Testis (tissue), 3 donors: ENCODE results near the gene ITIH1. TPM values are rescaled to one million over a fixed set of nuclear protein-coding genes. Genes with fewer than 3 reads are reported as not detected.

Experiments
- DNase-seq: peaks from one replicate; pipeline ENCODE4 v3.0.0-alpha.2; 2019
- H3K27ac ChIP-seq, 2 donors: fragments of 200-600 bp; sonication (generic); one replicate each; pipeline ENCODE4 v1.5.1; 2019
- H3K27me3 ChIP-seq: fragments of 200-600 bp; sonication (generic); one replicate; pipeline ENCODE4 v1.5.1; 2019
- H3K36me3 ChIP-seq: fragments of 200-600 bp; sonication (generic); one replicate; pipeline ENCODE4 v1.5.1; 2017; ENCODE audit warnings: low read depth; ENCODE audit errors: missing control alignments
- H3K4me1 ChIP-seq: fragments of 200-600 bp; sonication (generic); one replicate; pipeline ENCODE4 v1.5.1; 2019
- H3K4me3 ChIP-seq, 2 donors: fragments of 200-600 bp; sonication (generic); one replicate each; pipeline ENCODE4 v1.5.1; 2017 to 2019
- H3K9me3 ChIP-seq: fragments of 200-600 bp; sonication (generic); one replicate; pipeline ENCODE4 v1.5.1; 2017
- POLR2A ChIP-seq: fragments of 450-650 bp; IDR thresholded peaks from one replicate; pipeline ENCODE4 v1.6.1; 2017; ENCODE audit warnings: antibody characterized with exemption, mild to moderate bottlenecking, moderate library complexity
- WGBS, 2 donors: methylation state at CpG; one replicate each; pipeline ENCODE4 v1.1.5; 2018; 5-methylcytosine and 5-hydroxymethylcytosine counted together
- intact Hi-C: fragments of 100-400 bp; cut with DNase I; formaldehyde crosslinking; loops from one replicate; pipeline ENCODE4 v1.15.1; 2023; ENCODE audit warnings: low total_unique reads
- polyA plus RNA-seq: library from polyadenylated mRNA; stranded (reverse); fragments of 350-450 nt; fragmentation: Illumina TruSeq; extraction: RNeasy Lipid Tissue Mini Kit (QIAGEN cat#74804); gene quantifications from one replicate; pipeline ENCODE4 v1.2.3, GENCODE V29; 2014; ENCODE audit warnings: low read depth, low replicate concordance; ENCODE audit not compliant: insufficient read depth
- total RNA-seq, 2 donors: library from RNA; depleted of rRNA; stranded (reverse); fragments of >200 nt; gene quantifications; one replicate each; pipeline ENCODE4 v1.2.3, GENCODE V29; 2016
- TF ChIP-seq, protein P1 (sequence below), 3 experiments: fragments of 450-650 bp in 2 of 3; fragments of 200-600 bp in 1 of 3; sonication (generic) in 1 of 3; IDR thresholded peaks; one replicate each; pipeline ENCODE4 v1.5.1; 2016 to 2019; ENCODE audit warnings: antibody characterized with exemption in 3 of 3, mild to moderate bottlenecking in 2 of 3, moderate library complexity in 1 of 3

Gene ITIH1
- total and polyA plus RNA-seq, 3 donors from 2014 or later, result 1.8 to 3.5 (median 2.9) TPM

DNA sequence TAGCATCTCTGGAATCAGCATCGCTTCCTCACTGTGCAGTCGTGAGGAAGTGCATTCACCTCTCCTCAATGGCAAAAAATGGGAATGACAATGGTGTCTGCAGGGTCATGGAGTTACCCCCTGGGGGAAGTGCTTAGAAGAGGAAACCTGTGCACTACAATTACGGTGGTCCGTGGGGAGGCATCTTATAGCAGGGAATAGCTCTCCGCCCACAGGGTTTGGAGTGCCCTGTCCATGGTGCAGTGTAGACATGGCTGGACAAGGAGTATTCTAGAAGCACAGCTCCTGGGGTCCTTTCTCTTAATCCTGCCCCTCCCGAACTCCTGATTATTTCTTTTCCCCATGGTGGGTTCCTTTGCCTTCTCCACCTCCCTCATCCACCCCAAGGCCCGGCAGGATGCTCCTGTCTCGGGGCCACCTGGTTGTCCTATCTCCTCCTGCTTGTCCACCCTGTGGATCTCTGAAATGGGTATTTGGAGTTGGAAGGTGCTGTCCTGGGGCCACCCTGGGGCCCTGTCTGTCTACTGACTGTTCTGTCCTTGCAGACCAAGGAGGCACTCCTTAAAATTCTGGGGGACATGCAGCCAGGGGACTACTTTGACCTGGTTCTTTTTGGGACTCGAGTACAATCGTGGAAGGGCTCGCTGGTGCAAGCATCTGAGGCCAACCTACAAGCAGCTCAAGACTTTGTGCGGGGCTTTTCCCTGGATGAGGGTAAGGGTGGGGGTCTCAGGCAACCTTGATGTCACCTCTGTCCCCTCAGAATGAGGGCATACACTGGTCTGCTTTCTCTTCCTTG lies 5.2 kb downstream of the ITIH1 start:
- Histone ChIP-seq H3K9me3 (no peaks in the 10 kb centered on the region), H3K27me3 (no peaks in the 10 kb centered on the region), H3K27ac (no peak overlapping the region), H3K4me1 (no peaks in the 10 kb centered on the region), H3K36me3 (no peaks in the 10 kb centered on the region), H3K4me3 (no peak overlapping the region)
- no peak for DNase-seq
- intact Hi-C loops, result no loop called here
- WGBS, 2 donors, result 78 to 81% methylated on average over 12 of the region's 12 CpGs
- TF ChIP-seq POLR2A, result no peak
- TF ChIP-seq, protein P1, sequence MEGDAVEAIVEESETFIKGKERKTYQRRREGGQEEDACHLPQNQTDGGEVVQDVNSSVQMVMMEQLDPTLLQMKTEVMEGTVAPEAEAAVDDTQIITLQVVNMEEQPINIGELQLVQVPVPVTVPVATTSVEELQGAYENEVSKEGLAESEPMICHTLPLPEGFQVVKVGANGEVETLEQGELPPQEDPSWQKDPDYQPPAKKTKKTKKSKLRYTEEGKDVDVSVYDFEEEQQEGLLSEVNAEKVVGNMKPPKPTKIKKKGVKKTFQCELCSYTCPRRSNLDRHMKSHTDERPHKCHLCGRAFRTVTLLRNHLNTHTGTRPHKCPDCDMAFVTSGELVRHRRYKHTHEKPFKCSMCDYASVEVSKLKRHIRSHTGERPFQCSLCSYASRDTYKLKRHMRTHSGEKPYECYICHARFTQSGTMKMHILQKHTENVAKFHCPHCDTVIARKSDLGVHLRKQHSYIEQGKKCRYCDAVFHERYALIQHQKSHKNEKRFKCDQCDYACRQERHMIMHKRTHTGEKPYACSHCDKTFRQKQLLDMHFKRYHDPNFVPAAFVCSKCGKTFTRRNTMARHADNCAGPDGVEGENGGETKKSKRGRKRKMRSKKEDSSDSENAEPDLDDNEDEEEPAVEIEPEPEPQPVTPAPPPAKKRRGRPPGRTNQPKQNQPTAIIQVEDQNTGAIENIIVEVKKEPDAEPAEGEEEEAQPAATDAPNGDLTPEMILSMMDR (IDR thresholded peaks at IDR 0.05), result no peak

DNA sequence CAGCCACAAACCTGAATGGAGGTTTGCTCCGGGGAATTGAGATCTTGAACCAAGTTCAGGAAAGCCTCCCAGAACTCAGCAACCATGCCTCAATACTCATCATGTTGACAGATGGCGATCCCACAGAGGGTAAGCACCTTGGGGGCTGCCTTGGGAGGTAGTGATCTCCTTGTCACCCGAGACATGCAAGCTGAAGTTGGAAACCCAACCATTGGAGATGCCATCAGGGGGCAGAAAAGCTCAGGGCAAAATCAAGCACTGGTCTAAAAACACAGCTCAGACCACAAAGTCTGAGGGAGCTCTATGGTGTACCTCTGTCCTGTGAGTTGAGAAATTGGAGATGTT lies 5.8 kb downstream of the ITIH1 start:
- TF ChIP-seq, protein P1 (IDR thresholded peaks at IDR 0.05), result no peak
- no peak for TF ChIP-seq POLR2A
- no peak for DNase-seq
- Histone ChIP-seq H3K4me3 (no peak overlapping the region), H3K4me1 (no peaks in the 10 kb centered on the region), H3K36me3 (no peaks in the 10 kb centered on the region), H3K9me3 (no peaks in the 10 kb centered on the region), H3K27ac (no peak overlapping the region), H3K27me3 (no peaks in the 10 kb centered on the region)
- intact Hi-C loops, result no loop called here
- WGBS, 2 donors, result 77 to 82% methylated on average over 3 of the region's 3 CpGs

DNA sequence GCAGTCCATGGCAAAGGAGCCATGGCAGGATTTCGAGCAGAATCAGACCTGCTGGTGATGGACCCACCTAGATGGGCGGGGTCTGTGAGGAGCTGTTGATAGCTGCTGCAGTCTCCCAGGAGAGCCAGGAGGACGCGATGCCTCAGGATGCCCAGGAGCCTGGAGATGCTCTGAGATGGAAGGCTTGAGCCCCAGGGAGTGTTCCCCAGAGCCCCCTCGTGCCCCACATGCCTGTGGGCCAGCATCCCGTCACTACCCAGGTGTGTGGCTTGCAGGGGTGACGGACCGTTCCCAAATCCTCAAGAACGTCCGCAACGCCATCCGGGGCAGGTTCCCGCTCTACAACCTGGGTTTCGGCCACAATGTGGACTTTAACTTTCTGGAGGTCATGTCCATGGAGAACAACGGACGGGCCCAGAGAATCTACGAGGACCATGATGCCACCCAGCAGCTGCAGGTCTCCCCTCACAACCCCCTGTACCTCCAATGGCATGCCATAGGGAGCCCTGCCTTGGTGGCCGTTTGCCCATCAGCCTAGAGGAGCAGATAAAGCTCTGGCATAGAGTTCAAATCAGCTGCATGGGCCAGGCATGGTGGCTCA lies 6.7 kb downstream of the ITIH1 start:
- Histone ChIP-seq H3K4me1 (no peaks in the 10 kb centered on the region), H3K27me3 (no peaks in the 10 kb centered on the region), H3K36me3 (no peaks in the 10 kb centered on the region), H3K27ac (no peak overlapping the region), H3K4me3 (no peak overlapping the region), H3K9me3 (no peaks in the 10 kb centered on the region)
- intact Hi-C loops, result no loop called here
- 82 to 86% methylated on average over 5 to 18 of the region's 18 CpGs for WGBS, 2 donors
- TF ChIP-seq POLR2A, result no peak
- TF ChIP-seq, protein P1 (IDR thresholded peaks at IDR 0.05), result no peak
- DNase-seq, result no peak

DNA sequence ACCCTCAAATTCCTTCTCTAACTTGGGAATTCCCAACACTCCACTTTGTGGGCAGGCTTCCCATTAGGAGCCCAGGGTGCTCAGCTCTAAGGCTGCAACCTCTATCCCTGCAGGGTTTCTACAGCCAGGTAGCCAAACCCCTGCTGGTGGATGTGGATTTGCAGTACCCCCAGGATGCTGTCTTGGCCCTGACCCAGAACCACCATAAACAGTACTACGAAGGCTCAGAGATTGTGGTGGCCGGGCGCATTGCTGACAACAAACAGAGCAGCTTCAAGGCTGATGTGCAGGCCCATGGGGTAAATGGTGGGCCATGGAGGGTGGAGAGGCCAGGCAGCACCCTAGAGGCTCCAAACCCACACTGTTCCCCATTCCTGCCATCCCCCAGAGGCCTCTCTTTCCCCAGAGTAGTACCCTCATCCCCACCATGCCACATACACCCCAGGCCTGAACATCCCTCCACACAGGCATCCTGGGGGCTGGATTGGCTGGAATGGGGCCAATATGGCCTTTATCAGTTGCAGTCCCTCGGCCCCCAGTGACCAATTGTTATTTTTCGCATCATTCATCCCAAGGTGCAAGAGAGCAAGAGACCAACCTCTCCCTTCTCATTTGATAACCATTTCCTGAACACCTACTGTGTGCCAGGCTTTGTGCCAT lies 7.7 kb downstream of the ITIH1 start:
- Histone ChIP-seq H3K4me1 (no peaks in the 10 kb centered on the region), H3K4me3 (no peak overlapping the region), H3K27ac (no peak overlapping the region), H3K36me3 (no peaks in the 10 kb centered on the region), H3K27me3 (no peaks in the 10 kb centered on the region), H3K9me3 (no peaks in the 10 kb centered on the region)
- intact Hi-C loops, result no loop called here
- whole genome bisulfite sequencing, 2 donors, result 90 to 91% methylated on average over 5 of the region's 5 CpGs
- no peak for DNase-seq
- TF ChIP-seq, protein P1 (IDR thresholded peaks at IDR 0.05), result no peak
- TF ChIP-seq POLR2A, result no peak
